ENCODE results near the gene SSH2.
"Not testable (repeated sequence)": the region's sequence is repeated elsewhere in the genome, so short reads cannot be mapped to it uniquely, and the experiment has no call there.

SSH2 gene

GRCh38 chr17:29732209-29732608 is 197.8 kb downstream of the SSH2 start:
- Histone ChIP-seq H3K27me3 (ENCODE audit: control insufficient read depth in 1 of 2, insufficient read depth in 2 of 2, low read length in 2 of 2) (no peaks in the 10 kb centered on the region), H3K27ac (ENCODE audit: low read depth, low read length) (no peak overlapping the region), H3K36me3 (ENCODE audit: control insufficient read depth in 1 of 2, insufficient read depth in 2 of 2, low read length in 2 of 2) (no peaks in the 10 kb centered on the region)

GRCh38 chr17:29731589-29731929 is 198.5 kb downstream of the SSH2 start:
- no peaks in the 10 kb centered on the region for H3K9me3 ChIP-seq (ENCODE audit: control insufficient read depth in 1 of 2, low read length in 2 of 2)
- no peak overlapping the region for H3K9ac ChIP-seq (ENCODE audit: low read depth in 1 of 2, low read length in 2 of 2)
- H3K27me3 ChIP-seq (ENCODE audit: control insufficient read depth in 1 of 2, insufficient read depth in 2 of 2, low read length in 2 of 2) = no peaks in the 10 kb centered on the region
- H3K4me3 ChIP-seq (ENCODE audit: low read depth in 1 of 2, low read length in 2 of 2) = no peak overlapping the region
- H3K36me3 ChIP-seq (ENCODE audit: control insufficient read depth in 1 of 2, insufficient read depth in 2 of 2, low read length in 2 of 2) = no peaks in the 10 kb centered on the region
- H3K27ac ChIP-seq (ENCODE audit: low read depth, low read length) = no peak overlapping the region
- H3K4me1 ChIP-seq (ENCODE audit: control insufficient read depth in 1 of 2, insufficient read depth in 2 of 2, low read length in 2 of 2) = peaks cover 4 to 5% of the 10 kb centered on the region in 2 donors

More at GRCh38 chr17:29732209-29732608, 197.8 kb downstream of the SSH2 start:
- no peaks in the 10 kb centered on the region for H3K9me3 ChIP-seq (ENCODE audit: control insufficient read depth in 1 of 2, low read length in 2 of 2)
- H3K4me1 ChIP-seq (ENCODE audit: control insufficient read depth in 1 of 2, insufficient read depth in 2 of 2, low read length in 2 of 2) = peaks cover 0 to 4% of the 10 kb centered on the region in 2 donors
- H3K4me3 ChIP-seq (ENCODE audit: low read depth in 1 of 2, low read length in 2 of 2) = no peak overlapping the region
- no peak overlapping the region for H3K9ac ChIP-seq (ENCODE audit: low read depth in 1 of 2, low read length in 2 of 2)

GRCh38 chr17:29728490-29728889 is 201.5 kb downstream of the SSH2 start:
- Histone ChIP-seq H3K9me3 (ENCODE audit: control insufficient read depth in 1 of 2, low read length in 2 of 2) (no peaks in the 10 kb centered on the region), H3K27ac (ENCODE audit: low read depth, low read length) (no peak overlapping the region), H3K9ac (ENCODE audit: low read depth in 1 of 2, low read length in 2 of 2) (no peak overlapping the region), H3K36me3 (ENCODE audit: control insufficient read depth in 1 of 2, insufficient read depth in 2 of 2, low read length in 2 of 2) (no peaks in the 10 kb centered on the region), H3K27me3 (ENCODE audit: control insufficient read depth in 1 of 2, insufficient read depth in 2 of 2, low read length in 2 of 2) (no peaks in the 10 kb centered on the region), H3K4me1 (ENCODE audit: control insufficient read depth in 1 of 2, insufficient read depth in 2 of 2, low read length in 2 of 2) (peaks cover 0 to 9% of the 10 kb centered on the region in 2 donors), H3K4me3 (ENCODE audit: low read depth in 1 of 2, low read length in 2 of 2) (no peak overlapping the region)

DNA sequence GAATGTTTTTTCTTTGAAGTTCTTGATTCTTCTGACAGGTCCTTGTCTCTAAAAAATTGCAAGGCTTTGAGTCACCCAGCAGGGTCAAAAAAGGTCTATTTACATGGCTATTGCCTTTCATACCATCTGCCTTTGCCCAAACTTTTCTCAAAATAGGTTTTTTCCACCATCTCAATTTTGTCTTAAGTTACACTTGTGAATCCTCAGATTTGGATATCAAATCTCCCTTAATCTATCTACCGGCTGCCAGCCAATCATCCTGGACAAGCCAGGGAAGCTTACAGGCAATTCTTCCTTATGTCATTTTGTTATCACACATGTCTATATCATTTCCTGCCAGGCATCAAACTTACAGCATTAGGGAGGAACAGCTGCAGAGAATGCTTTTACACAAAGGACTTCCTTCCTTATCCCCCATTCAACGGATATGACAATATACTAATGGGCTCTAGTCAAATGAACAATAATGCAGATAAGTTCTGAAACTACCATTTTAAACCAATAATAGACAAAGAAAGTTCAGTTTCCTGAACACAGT is 203.2 kb downstream of the SSH2 start:
- Histone ChIP-seq H3K27me3 (ENCODE audit: control insufficient read depth in 1 of 2, insufficient read depth in 2 of 2, low read length in 2 of 2) (no peaks in the 10 kb centered on the region), H3K9ac (ENCODE audit: low read depth in 1 of 2, low read length in 2 of 2) (no peak overlapping the region), H3K4me1 (ENCODE audit: control insufficient read depth in 1 of 2, insufficient read depth in 2 of 2, low read length in 2 of 2) (peaks cover 0 to 17% of the 10 kb centered on the region in 2 donors), H3K4me3 (ENCODE audit: low read depth in 1 of 2, low read length in 2 of 2) (no peak overlapping the region), H3K27ac (ENCODE audit: low read depth, low read length) (no peak overlapping the region), H3K36me3 (ENCODE audit: control insufficient read depth in 1 of 2, insufficient read depth in 2 of 2, low read length in 2 of 2) (no peaks in the 10 kb centered on the region), H3K9me3 (ENCODE audit: control insufficient read depth in 1 of 2, low read length in 2 of 2) (no peaks in the 10 kb centered on the region)

GRCh38 chr17:29725408-29725807 is 204.6 kb downstream of the SSH2 start:
- H3K27ac ChIP-seq (ENCODE audit: low read depth, low read length); H3K9ac ChIP-seq (ENCODE audit: low read depth in 1 of 2, low read length in 2 of 2); H3K4me3 ChIP-seq (ENCODE audit: low read depth in 1 of 2, low read length in 2 of 2); H3K27me3 ChIP-seq (ENCODE audit: control insufficient read depth in 1 of 2, insufficient read depth in 2 of 2, low read length in 2 of 2); H3K36me3 ChIP-seq (ENCODE audit: control insufficient read depth in 1 of 2, insufficient read depth in 2 of 2, low read length in 2 of 2); H3K9me3 ChIP-seq (ENCODE audit: control insufficient read depth in 1 of 2, low read length in 2 of 2): not testable (repeated sequence)
- H3K4me1 ChIP-seq (ENCODE audit: control insufficient read depth in 1 of 2, insufficient read depth in 2 of 2, low read length in 2 of 2) = peaks cover 0 to 24% of the 10 kb centered on the region in 2 donors

GRCh38 chr17:29723278-29724047 is 206.6 kb downstream of the SSH2 start:
- H3K27ac ChIP-seq (ENCODE audit: low read depth, low read length) = no peak overlapping the region
- H3K9ac ChIP-seq (ENCODE audit: low read depth in 1 of 2, low read length in 2 of 2) = no peak overlapping the region
- H3K9me3 ChIP-seq (ENCODE audit: control insufficient read depth in 1 of 2, low read length in 2 of 2) = no peaks in the 10 kb centered on the region
- no peak overlapping the region for H3K4me3 ChIP-seq (ENCODE audit: low read depth in 1 of 2, low read length in 2 of 2)
- no peaks in the 10 kb centered on the region for H3K36me3 ChIP-seq (ENCODE audit: control insufficient read depth in 1 of 2, insufficient read depth in 2 of 2, low read length in 2 of 2)
- H3K4me1 ChIP-seq (ENCODE audit: control insufficient read depth in 1 of 2, insufficient read depth in 2 of 2, low read length in 2 of 2) = peaks cover 0 to 24% of the 10 kb centered on the region in 2 donors
- H3K27me3 ChIP-seq (ENCODE audit: control insufficient read depth in 1 of 2, insufficient read depth in 2 of 2, low read length in 2 of 2) = no peaks in the 10 kb centered on the region

DNA sequence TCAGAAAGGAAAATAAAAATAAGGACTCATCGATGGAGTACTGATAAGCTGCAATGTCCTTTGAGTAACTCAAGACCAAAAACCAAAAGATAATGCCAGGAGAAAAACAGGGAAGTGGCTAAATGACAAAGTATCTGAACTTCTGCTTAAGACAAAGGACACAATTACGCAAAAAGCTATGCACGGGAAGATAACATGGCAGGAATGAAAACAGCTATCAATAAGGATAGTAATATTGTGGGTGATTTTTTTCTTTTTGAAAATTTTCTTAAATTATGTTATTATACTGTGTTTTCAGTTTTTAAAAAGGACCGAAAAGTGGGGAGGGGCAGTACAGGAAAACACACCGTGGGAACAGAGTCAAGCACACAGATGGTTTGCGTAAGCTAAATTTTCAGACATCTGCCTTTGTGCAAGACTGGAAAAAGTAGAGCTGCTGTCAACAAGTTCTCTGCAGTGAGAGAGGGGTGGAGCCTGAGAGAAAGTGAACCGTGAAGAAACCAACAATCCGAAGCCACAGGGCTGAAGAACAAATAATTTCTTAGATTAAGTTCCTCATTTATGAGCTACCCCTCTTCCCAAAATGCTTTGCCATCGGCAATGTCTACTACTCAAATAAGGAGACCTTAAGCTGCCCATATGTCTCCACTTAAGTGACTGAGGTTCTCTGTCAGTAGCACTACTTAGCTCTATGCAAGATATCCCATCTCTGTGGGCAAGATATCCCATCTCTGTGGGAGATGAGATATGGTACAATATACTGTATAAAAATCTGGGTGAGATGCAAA is 207.4 kb downstream of the SSH2 start:
- peaks cover 0 to 24% of the 10 kb centered on the region in 2 donors for H3K4me1 ChIP-seq (ENCODE audit: control insufficient read depth in 1 of 2, insufficient read depth in 2 of 2, low read length in 2 of 2)
- no peaks in the 10 kb centered on the region for H3K27me3 ChIP-seq (ENCODE audit: control insufficient read depth in 1 of 2, insufficient read depth in 2 of 2, low read length in 2 of 2)
- H3K36me3 ChIP-seq (ENCODE audit: control insufficient read depth in 1 of 2, insufficient read depth in 2 of 2, low read length in 2 of 2) = no peaks in the 10 kb centered on the region
- H3K27ac ChIP-seq (ENCODE audit: low read depth, low read length) = peak overlapping the region; percentile 40
- no peak overlapping the region for H3K9ac ChIP-seq (ENCODE audit: low read depth in 1 of 2, low read length in 2 of 2)
- no peaks in the 10 kb centered on the region for H3K9me3 ChIP-seq (ENCODE audit: control insufficient read depth in 1 of 2, low read length in 2 of 2)
- H3K4me3 ChIP-seq (ENCODE audit: low read depth in 1 of 2, low read length in 2 of 2) = peak overlapping the region in 1 of 2 donors; percentile 25

- Histone ChIP-seq H3K4me3 (ENCODE audit: low read depth in 1 of 2, low read length in 2 of 2) (no peak overlapping the region), H3K4me1 (ENCODE audit: control insufficient read depth in 1 of 2, insufficient read depth in 2 of 2, low read length in 2 of 2) (peaks cover 0 to 19% of the 10 kb centered on the region in 2 donors), H3K36me3 (ENCODE audit: control insufficient read depth in 1 of 2, insufficient read depth in 2 of 2, low read length in 2 of 2) (no peaks in the 10 kb centered on the region), H3K27ac (ENCODE audit: low read depth, low read length) (no peak overlapping the region), H3K27me3 (ENCODE audit: control insufficient read depth in 1 of 2, insufficient read depth in 2 of 2, low read length in 2 of 2) (no peaks in the 10 kb centered on the region), H3K9ac (ENCODE audit: low read depth in 1 of 2, low read length in 2 of 2) (no peak overlapping the region), H3K9me3 (ENCODE audit: control insufficient read depth in 1 of 2, low read length in 2 of 2) (no peaks in the 10 kb centered on the region)
These were observed 209.5 kb downstream of the SSH2 start for GRCh38 chr17:29720551-29720950.

DNA sequence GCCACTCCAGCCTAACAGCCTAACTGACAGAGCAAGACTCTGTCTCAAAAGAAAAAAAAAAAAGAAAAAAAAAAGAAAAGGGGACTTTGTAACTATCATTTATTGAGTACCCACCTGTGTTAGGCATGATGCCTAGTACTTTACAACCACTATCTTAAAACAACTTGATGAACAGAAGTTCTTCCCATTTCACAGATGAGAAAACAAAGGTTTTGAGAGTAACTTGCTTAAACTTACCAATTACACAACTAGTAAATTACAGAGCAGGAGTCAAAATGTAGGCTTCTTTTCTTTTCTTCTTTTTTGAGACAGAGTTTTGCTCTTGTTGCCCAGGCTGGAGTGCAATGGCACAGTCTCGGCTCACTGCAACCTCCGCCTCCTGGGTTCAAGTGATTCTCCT is 210.6 kb downstream of the SSH2 start:
- no peaks in the 10 kb centered on the region for H3K36me3 ChIP-seq (ENCODE audit: control insufficient read depth in 1 of 2, insufficient read depth in 2 of 2, low read length in 2 of 2)
- H3K9me3 ChIP-seq (ENCODE audit: control insufficient read depth in 1 of 2, low read length in 2 of 2) = no peaks in the 10 kb centered on the region
- H3K27me3 ChIP-seq (ENCODE audit: control insufficient read depth in 1 of 2, insufficient read depth in 2 of 2, low read length in 2 of 2) = no peaks in the 10 kb centered on the region
- no peak overlapping the region for H3K27ac ChIP-seq (ENCODE audit: low read depth, low read length)
- no peak overlapping the region for H3K4me3 ChIP-seq (ENCODE audit: low read depth in 1 of 2, low read length in 2 of 2)
- no peak overlapping the region for H3K9ac ChIP-seq (ENCODE audit: low read depth in 1 of 2, low read length in 2 of 2)
- peaks cover 0 to 19% of the 10 kb centered on the region in 2 donors for H3K4me1 ChIP-seq (ENCODE audit: control insufficient read depth in 1 of 2, insufficient read depth in 2 of 2, low read length in 2 of 2)

GRCh38 chr17:29718446-29719039 is 211.5 kb downstream of the SSH2 start:
- Histone ChIP-seq H3K9me3 (ENCODE audit: control insufficient read depth in 1 of 2, low read length in 2 of 2) (no peaks in the 10 kb centered on the region), H3K27me3 (ENCODE audit: control insufficient read depth in 1 of 2, insufficient read depth in 2 of 2, low read length in 2 of 2) (no peaks in the 10 kb centered on the region), H3K9ac (ENCODE audit: low read depth in 1 of 2, low read length in 2 of 2) (no peak overlapping the region), H3K4me3 (ENCODE audit: low read depth in 1 of 2, low read length in 2 of 2) (no peak overlapping the region), H3K4me1 (ENCODE audit: control insufficient read depth in 1 of 2, insufficient read depth in 2 of 2, low read length in 2 of 2) (peaks cover 0 to 15% of the 10 kb centered on the region in 2 donors), H3K36me3 (ENCODE audit: control insufficient read depth in 1 of 2, insufficient read depth in 2 of 2, low read length in 2 of 2) (no peaks in the 10 kb centered on the region), H3K27ac (ENCODE audit: low read depth, low read length) (no peak overlapping the region)

Data from duodenal mucosa (tissue), 2 donors.